Esophagus muscularis mucosa (tissue), 4 donors: Measurements from ENCODE around the gene PRR29. TPM values are rescaled to one million over a fixed set of nuclear protein-coding genes. Genes with fewer than 3 reads are reported as not detected.

Experiments
- DNase-seq: peaks from one replicate; pipeline ENCODE4 v3.0.0-alpha.2; 2017; ENCODE audit errors: extremely low spot score
- H3K27ac ChIP-seq, 4 donors: fragments of 200-600 bp; sonication (generic); replicated peaks in 1 of 4; 1 replicate in 3 of 4; 2 replicates in 1 of 4; pipeline ENCODE4 v1.5.1; 2016 to 2019; ENCODE audit warnings: mild to moderate bottlenecking in 1 of 4
- H3K27me3 ChIP-seq, 4 donors: fragments of 200-600 bp; sonication (generic); one replicate each; pipeline versions ENCODE4 v1.5.1 to v1.6.0; 2016 to 2019
- H3K36me3 ChIP-seq, 4 donors: fragments of 200-600 bp; sonication (generic); one replicate each; pipeline ENCODE4 v1.5.1; 2016 to 2019
- H3K4me1 ChIP-seq, 4 donors: fragments of 200-600 bp; sonication (generic); one replicate each; pipeline ENCODE4 v1.5.1; 2016 to 2019
- H3K4me3 ChIP-seq, 4 donors: fragments of 200-600 bp; sonication (generic); 1 replicate in 2 of 4; 2 replicates in 2 of 4; pipeline ENCODE4 v1.5.1; 2016 to 2019; ENCODE audit warnings: mild to moderate bottlenecking in 4 of 4, moderate library complexity in 1 of 4
- H3K9me3 ChIP-seq, 4 donors: fragments of 200-600 bp; sonication (generic); 1 replicate in 3 of 4; 2 replicates in 1 of 4; pipeline ENCODE4 v1.5.1; 2016 to 2019
- CTCF ChIP-seq, 3 experiments: fragments of 200-600 bp in 2 of 3; fragments of 450-650 bp in 1 of 3; sonication (generic) in 2 of 3; IDR thresholded peaks; one replicate each; pipeline ENCODE4 v1.5.1; 2017 to 2019; ENCODE audit warnings: antibody characterized with exemption in 3 of 3, mild to moderate bottlenecking in 2 of 3, moderate library complexity in 1 of 3
- EP300 ChIP-seq: sonication (generic); formaldehyde crosslinking; IDR thresholded peaks from one replicate; pipeline ENCODE4 v1.6.1; 2017; ENCODE audit warnings: antibody characterized with exemption
- POLR2A ChIP-seq: fragments of 450-650 bp; IDR thresholded peaks from one replicate; pipeline ENCODE4 v1.6.1; 2017; ENCODE audit warnings: antibody characterized with exemption, moderate library complexity, mild to moderate bottlenecking, low read depth
- POLR2AphosphoS5 ChIP-seq, 2 donors: sonication (generic); formaldehyde crosslinking; IDR thresholded peaks; one replicate each; pipeline ENCODE4 v1.6.1; 2017; ENCODE audit warnings: antibody characterized with exemption in 2 of 2
- WGBS: methylation state at CpG from one replicate; pipeline ENCODE4 v1.1.5; 2018; 5-methylcytosine and 5-hydroxymethylcytosine counted together
- intact Hi-C: fragments of 100-400 bp; cut with DNase I; formaldehyde crosslinking; loops from one replicate; pipeline ENCODE4 v1.15.1; 2023
- total RNA-seq, 4 donors: library from RNA; depleted of rRNA; stranded (reverse); fragments of >200 nt; gene quantifications; one replicate each; pipeline versions ENCODE4 v1.1.0 to v1.2.1, GENCODE V29; 2016

Gene PRR29
- total RNA-seq, 4 donors from 2014 or later = 0.23 to 0.42 (median 0.39) TPM; not detected in 1

- intact Hi-C loops = no loop called here
- Histone ChIP-seq H3K27ac (no peak overlapping the region), H3K27me3 (peaks cover 0 to 68% (median 16%) of the 10 kb centered on the region in 4 donors), H3K4me3 (no peak overlapping the region), H3K9me3 (no peaks in the 10 kb centered on the region), H3K4me1 (peaks cover 20 to 31% (median 25%) of the 10 kb centered on the region in 4 donors), H3K36me3 (peaks cover 0 to 24% (median 5%) of the 10 kb centered on the region in 4 donors)
- DNase-seq = no peak
- no peak for TF ChIP-seq POLR2A
- TF ChIP-seq CTCF (IDR thresholded peaks at IDR 0.05) = no peak
- no peak for TF ChIP-seq POLR2AphosphoS5 (IDR thresholded peaks at IDR 0.05)
- TF ChIP-seq EP300 = no peak
- 88% methylated on average over 25 of the region's 25 CpGs for WGBS
These were observed 1.8 kb downstream of the PRR29 start for GRCh38 chr17:63999680-64000531.

- 83% methylated on average over 7 of the region's 7 CpGs for WGBS
- Histone ChIP-seq H3K36me3 (peaks cover 0 to 28% (median 5%) of the 10 kb centered on the region in 4 donors), H3K4me3 (no peak overlapping the region), H3K27me3 (peaks cover 0 to 63% (median 16%) of the 10 kb centered on the region in 4 donors), H3K4me1 (peaks cover 26 to 31% (median 29%) of the 10 kb centered on the region in 4 donors), H3K9me3 (no peaks in the 10 kb centered on the region), H3K27ac (peak overlapping the region; percentile 35 to 55 (median 52))
- no peak for DNase-seq
- intact Hi-C loops = no loop called here
- TF ChIP-seq POLR2AphosphoS5 (IDR thresholded peaks at IDR 0.05) = no peak
- TF ChIP-seq EP300 = no peak
- TF ChIP-seq POLR2A = no peak
- TF ChIP-seq CTCF (IDR thresholded peaks at IDR 0.05) = no peak
These were observed 3.0 kb downstream of the PRR29 start for GRCh38 chr17:64001091-64001579.

GRCh38 chr17:64001763-64002529 lies 3.8 kb downstream of the PRR29 start:
- Histone ChIP-seq H3K4me3 (no peak overlapping the region), H3K36me3 (peaks cover 0 to 28% (median 5%) of the 10 kb centered on the region in 4 donors), H3K27me3 (peaks cover 0 to 58% (median 16%) of the 10 kb centered on the region in 4 donors), H3K4me1 (peaks cover 29 to 33% (median 31%) of the 10 kb centered on the region in 4 donors), H3K27ac (peak overlapping the region; percentile 35 to 55 (median 52)), H3K9me3 (no peaks in the 10 kb centered on the region)
- WGBS = 87% methylated on average over 10 of the region's 14 CpGs
- intact Hi-C loops = no loop called here
- peak; percentile 16 to 26 for TF ChIP-seq POLR2AphosphoS5 (IDR thresholded peaks at IDR 0.05)
- no peak for TF ChIP-seq EP300
- DNase-seq = no peak

- TF ChIP-seq POLR2AphosphoS5 (IDR thresholded peaks at IDR 0.05) = no peak
- TF ChIP-seq POLR2A = no peak
- TF ChIP-seq EP300 = no peak
- TF ChIP-seq CTCF (IDR thresholded peaks at IDR 0.05) = no peak
- Histone ChIP-seq H3K9me3 (no peaks in the 10 kb centered on the region), H3K27ac (peak overlapping the region in 3 of 4 donors; percentile 35 to 52 (median 51)), H3K36me3 (peaks cover 0 to 28% (median 5%) of the 10 kb centered on the region in 4 donors), H3K27me3 (peaks cover 0 to 50% (median 10%) of the 10 kb centered on the region in 4 donors), H3K4me3 (no peak overlapping the region), H3K4me1 (peaks cover 31 to 38% (median 33%) of the 10 kb centered on the region in 4 donors)
- WGBS = 93% methylated on average over 20 of the region's 22 CpGs
- intact Hi-C loops = no loop called here
- DNase-seq = no peak
These were observed 4.7 kb downstream of the PRR29 start for GRCh38 chr17:64002658-64003525.
